ENCODE measurements around the gene SMAD3. TPM values are rescaled to one million over a fixed set of nuclear protein-coding genes. Genes with fewer than 3 reads are reported as not detected.

The SMAD3 gene
- total RNA-seq, 4 donors from 2014 or later, result 25.3 to 54.2 (median 40.0) TPM

DNA sequence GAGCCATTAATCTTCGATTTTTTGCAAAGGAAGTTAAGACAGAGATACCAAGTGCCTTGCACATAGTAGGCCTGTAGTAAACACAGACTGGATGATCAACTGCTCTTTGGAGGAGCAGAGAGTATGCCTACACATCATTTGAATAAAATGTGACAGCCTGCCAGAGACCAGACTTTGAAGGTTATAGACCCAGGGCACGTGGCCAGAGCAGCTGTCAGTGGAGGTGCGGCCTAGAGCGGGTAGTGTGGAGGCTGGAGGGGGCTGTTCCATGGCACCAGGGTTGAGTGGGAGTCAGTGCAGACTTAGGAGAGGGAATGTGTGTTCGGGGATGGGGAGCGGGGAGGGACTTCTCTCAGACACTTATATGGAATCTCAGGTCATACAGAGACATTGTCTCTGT lies 80.8 kb downstream of the SMAD3 start:
- TF ChIP-seq, protein P1, sequence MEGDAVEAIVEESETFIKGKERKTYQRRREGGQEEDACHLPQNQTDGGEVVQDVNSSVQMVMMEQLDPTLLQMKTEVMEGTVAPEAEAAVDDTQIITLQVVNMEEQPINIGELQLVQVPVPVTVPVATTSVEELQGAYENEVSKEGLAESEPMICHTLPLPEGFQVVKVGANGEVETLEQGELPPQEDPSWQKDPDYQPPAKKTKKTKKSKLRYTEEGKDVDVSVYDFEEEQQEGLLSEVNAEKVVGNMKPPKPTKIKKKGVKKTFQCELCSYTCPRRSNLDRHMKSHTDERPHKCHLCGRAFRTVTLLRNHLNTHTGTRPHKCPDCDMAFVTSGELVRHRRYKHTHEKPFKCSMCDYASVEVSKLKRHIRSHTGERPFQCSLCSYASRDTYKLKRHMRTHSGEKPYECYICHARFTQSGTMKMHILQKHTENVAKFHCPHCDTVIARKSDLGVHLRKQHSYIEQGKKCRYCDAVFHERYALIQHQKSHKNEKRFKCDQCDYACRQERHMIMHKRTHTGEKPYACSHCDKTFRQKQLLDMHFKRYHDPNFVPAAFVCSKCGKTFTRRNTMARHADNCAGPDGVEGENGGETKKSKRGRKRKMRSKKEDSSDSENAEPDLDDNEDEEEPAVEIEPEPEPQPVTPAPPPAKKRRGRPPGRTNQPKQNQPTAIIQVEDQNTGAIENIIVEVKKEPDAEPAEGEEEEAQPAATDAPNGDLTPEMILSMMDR (IDR thresholded peaks at IDR 0.05; ENCODE audit: low read depth), result no peak

GRCh38 chr15:67146875-67147381 lies 81.5 kb downstream of the SMAD3 start:
- TF ChIP-seq, protein P1 (IDR thresholded peaks at IDR 0.05; ENCODE audit: low read depth), result no peak

DNA sequence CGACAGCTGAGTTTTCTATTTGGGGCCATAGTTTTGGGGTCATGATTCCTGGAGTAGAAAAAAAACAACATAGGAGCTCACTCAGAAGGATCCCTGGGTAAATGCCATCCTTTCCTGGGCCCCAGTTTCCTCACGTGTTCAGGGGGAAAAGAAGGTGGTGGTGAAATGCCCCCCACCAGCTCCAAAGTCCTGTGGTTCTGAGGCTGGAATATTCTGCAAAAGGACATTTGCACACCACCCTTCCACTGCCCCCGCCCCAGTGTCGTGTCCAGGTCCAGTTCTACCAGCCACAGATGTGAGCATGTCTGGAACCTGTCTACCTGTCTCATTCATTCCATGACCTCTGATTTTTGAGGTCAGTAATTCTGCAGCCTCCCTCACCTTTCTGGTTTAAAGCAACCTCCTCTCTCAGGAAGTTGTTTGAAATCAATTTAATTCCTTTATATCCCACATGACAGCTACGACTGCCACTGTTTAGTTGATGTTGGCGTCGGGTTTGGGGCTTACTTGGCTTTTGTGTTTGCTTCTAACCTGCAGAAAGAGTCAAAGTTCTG lies 82.1 kb downstream of the SMAD3 start:
- TF ChIP-seq, protein P1 (IDR thresholded peaks at IDR 0.05; ENCODE audit: low read depth), result no peak

GRCh38 chr15:67148196-67148701 lies 82.8 kb downstream of the SMAD3 start:
- TF ChIP-seq, protein P1 (IDR thresholded peaks at IDR 0.05; ENCODE audit: low read depth), result no peak

GRCh38 chr15:67149068-67149772 lies 83.8 kb downstream of the SMAD3 start:
- TF ChIP-seq, protein P1 (IDR thresholded peaks at IDR 0.05; ENCODE audit: low read depth), result no peak

DNA sequence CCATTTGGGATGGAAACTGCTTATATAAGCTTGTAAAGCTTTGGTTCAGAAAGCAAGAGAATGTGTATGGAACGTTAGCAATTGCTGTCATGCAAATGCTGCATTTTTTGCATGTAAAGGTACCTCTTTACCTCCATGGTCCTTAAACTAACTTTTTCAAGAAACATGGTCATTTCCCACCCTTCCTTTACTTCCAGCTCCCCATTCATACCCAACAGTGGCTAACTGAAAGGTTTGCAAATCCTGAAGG lies 84.3 kb downstream of the SMAD3 start:
- TF ChIP-seq, protein P1 (IDR thresholded peaks at IDR 0.05; ENCODE audit: low read depth), result no peak

DNA sequence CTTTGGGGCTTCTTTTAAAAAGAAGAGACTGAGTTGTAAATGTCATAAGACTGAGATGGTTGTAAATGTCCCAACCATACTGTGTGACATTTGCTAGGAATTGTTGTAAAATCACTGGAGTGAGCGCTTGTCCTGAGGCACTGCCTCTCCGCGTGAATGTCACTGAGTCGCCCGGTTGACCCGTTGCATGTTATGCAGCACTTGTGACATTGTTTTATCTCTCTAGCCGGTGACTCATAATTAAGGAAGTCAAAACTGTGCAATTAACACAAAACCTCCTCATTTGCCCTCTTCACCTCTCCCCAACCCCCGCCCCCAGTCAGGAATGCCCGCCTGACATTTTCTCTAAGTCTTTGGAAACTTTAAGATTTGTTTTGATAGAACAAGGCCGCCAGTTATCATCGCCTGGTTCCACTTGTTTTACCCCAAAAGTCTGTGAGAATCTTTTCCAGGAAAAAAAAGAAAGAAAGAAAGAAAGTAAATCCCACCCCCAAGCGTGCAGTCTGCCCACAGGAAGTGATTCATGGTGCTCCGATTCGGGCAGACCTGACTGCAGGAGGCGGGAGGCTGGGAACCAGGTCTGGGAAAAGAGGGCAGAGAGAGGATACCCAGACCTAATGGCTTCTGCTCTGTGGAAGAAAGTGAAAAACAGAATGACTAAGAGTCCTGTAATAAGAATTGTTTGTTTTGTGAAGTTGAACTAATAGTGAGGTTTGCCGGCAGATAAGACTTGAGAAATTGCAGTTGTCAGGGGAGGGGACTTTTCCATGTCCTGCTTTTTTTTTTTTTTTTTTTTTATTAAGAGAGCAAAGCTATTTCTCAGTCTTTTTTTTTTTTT lies 84.8 kb downstream of the SMAD3 start:
- TF ChIP-seq, protein P1 (IDR thresholded peaks at IDR 0.05; ENCODE audit: low read depth), result no peak

Data from subcutaneous adipose tissue (tissue), 4 donors.